ENCODE results near the gene OSBPL9.
"Not testable (repeated sequence)": the region's sequence is repeated elsewhere in the genome, so short reads cannot be mapped to it uniquely, and the experiment has no call there.

The OSBPL9 gene

GRCh38 chr1:51607681-51608095 is 9.2 kb upstream of the OSBPL9 start:
- peak; percentile 53 to 88 (median 66) for DNase-seq

DNA sequence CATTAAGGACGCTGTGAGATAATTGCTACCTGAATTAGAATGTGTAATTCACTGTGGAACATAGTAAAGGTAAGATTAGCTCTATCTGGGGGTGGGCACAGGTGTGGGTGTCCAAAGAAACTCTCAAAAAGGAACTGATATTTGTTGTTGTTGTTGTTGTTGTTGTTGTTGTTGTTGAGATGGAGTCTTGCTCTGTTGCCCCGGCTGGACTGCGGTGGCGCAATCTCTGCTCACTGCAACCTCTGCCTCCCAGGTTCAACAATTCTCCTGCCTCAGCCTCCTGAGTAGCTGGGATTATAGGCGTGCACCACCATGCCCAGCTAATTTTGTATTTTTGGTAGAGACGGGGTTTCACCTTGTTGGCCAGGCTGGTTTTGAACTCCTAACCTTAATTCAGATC is 6.8 kb upstream of the OSBPL9 start:
- DNase-seq = not testable (repeated sequence)

DNA sequence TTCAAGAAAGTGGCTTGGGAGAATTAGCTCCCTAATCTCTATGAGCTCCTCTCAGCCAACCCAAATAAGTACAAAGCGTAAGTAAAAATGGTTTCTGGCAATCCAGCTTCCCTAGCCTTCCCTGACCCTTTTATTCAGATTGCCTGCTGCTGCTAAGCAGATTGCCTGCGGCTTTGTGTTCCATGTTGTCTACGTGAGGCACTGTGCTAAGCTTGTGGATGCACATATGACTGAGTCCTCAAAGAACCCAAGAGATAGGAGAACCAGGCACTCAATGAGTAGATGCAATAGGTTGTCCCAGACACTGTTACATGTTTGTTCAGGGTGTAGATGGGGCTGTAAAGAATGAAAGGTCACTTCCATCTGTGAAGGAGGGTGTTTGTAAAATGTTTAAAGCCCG is 6.3 kb upstream of the OSBPL9 start:
- no peak for DNase-seq

- DNase-seq = no peak
Measured at GRCh38 chr1:51612447-51612961, 4.4 kb upstream of the OSBPL9 start.

DNA sequence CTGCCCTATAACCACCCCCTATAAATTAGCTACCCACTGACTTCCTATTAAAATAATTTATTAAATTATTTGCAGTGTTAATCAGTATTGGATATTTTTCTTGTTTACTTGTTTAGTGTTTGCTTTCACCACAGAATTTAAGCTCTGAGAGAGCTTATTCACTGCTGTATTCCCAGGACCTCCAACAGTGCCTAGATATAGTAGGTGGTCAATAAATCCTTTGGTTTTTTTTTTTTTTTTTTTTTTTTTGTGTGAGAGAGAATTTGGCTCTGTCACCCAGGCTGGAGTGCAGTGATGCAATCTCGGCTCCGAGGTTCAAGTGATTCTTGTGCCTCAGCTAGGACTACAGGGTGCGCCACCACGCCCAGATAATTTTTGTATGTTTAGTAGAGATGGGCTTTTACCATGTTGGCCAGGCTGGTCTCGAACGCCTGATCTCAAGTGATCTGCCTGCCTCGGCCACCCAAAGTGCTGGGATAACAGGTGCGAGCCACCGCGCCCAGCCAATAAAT is 1.1 kb upstream of the OSBPL9 start:
- DNase-seq = no peak

GRCh38 chr1:51616490-51616889 is 402 bp upstream of the OSBPL9 start:
- DNase-seq = no peak

- DNase-seq = no peak
Measured at GRCh38 chr1:51618715-51619114, 1.8 kb downstream of the OSBPL9 start.

DNA sequence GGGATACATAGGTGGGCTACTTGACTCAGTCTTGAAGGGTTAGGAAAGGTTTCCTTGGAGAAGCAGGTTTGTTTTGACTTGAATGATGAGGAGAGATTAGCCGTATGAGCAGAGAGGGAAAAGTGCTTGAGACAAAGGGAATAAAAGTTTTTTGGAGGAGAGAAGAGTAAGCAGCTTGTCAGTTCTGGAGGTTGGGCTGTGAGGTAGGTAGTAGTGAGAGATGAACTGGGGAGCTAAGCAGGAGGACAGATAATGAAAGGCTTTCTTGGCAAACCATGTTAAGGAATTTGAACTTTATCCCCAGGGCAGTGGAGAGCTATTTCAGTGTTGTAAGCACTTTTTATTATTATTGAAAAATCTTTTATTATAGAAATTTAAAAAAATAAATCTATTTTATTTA is 3.6 kb downstream of the OSBPL9 start:
- no peak for DNase-seq

DNA sequence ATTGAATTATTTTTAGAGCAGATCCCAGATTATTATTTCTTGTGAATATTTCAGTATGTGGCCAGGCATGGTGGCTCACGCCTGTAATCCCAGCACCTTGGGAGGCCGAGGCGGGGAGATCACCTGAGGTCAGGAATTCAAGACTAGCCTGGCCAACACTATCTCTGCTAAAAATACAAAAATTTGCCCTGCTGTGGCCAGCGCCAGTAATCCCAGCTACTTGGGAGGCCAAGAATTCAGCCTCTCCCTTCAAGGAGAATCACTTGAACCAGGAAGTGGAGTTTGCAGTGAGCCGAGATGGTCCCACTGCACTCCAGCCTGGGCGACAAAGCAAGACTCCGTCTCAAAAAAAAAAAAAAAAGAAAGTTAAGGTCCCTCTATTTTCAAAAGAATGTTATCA is 4.3 kb downstream of the OSBPL9 start:
- DNase-seq = no peak

- DNase-seq = no peak
Measured at GRCh38 chr1:51621841-51622454, 5.1 kb downstream of the OSBPL9 start.

DNA sequence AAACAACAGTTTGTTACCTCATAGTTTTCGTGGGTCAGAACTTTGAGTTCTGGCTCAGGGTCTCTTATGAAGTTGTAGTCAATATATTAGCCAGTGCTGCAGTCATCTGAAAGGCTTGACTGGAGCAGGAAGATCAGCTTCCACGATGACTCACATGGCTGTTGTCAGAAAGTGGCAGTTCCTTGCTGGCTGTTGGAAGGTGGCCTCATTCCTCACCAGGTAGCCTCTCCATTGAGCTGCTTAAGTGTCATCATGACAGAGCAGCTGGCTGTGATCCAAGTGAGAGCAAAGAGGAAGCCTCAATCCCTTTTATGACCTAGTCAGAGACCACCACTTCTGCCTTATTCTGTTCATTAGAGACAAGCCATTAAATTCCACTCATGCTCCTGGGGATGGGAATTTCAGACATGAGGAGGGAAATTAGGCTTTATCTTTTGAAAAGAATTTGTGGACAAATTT is 5.6 kb downstream of the OSBPL9 start:
- DNase-seq = peak; percentile 57 to 68 (median 58)

DNA sequence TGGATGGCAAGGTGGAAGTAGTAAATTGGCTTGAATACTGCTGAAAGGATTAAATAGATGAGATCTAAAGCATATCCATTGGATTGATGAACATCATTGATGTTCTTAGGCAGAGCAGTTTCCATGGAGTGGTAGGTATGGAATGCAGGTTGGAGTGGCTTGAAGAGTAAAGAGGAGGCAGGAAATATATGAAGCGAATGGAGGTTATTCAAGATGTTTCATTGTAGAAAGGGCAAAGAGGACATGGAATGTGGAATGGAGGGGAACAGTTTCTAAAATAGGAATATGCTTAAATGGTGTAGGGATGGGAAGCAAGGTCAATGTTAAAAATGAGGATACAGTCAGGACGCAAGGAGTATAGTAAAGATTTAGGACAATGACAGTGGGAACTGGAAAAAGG is 6.1 kb downstream of the OSBPL9 start:
- DNase-seq = no peak

GRCh38 chr1:51623450-51623849 is 6.6 kb downstream of the OSBPL9 start:
- DNase-seq = no peak

GRCh38 chr1:51624855-51625254 is 8.0 kb downstream of the OSBPL9 start:
- DNase-seq = no peak

GRCh38 chr1:51627672-51628071 is 10.8 kb downstream of the OSBPL9 start:
- DNase-seq = peak; percentile 45 to 57 (median 54)

GRCh38 chr1:51628715-51629590 is 12.1 kb downstream of the OSBPL9 start:
- no peak for DNase-seq

GRCh38 chr1:51629918-51630317 is 13.0 kb downstream of the OSBPL9 start:
- DNase-seq = no peak

GRCh38 chr1:51630393-51630792 is 13.5 kb downstream of the OSBPL9 start:
- no peak for DNase-seq

GRCh38 chr1:51630922-51631321 is 14.0 kb downstream of the OSBPL9 start:
- DNase-seq = no peak

DNA sequence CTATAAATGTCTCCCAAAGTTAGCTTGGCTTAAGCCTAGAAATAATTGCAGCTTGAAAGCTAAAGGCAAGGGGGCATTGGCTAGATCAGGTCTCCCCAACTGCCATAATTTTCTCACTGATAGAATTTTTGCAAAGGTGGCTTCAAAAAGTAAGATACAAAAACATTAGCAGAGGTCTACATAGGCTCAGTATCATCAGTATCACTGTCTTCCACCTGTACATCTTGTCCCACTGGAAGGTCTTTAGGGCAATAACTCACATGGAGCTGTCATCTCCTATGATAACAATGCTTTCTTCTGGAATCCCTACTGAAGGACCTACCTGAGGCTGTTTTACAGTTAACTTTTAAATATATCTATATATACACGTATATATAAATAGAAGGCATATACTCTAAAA is 14.9 kb downstream of the OSBPL9 start:
- no peak for DNase-seq

DNA sequence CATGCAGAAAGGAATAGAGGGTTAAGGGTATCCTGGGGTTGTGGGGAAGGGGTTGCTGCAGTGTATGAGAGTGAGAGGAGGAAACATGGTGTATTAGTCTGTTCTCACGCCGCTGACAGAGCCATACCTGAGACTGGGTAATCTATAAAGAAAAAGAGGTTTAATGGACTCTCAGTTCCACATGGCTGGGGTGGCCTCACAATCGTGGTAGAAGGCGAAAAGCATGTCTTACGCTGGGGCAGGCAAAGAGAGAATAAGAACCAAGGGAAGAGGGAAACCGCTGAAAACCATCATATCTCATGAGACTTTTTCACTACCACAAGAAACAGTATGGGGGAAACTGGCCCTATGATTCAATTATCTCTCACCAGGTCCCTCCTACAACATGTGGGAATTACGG is 17.7 kb downstream of the OSBPL9 start:
- no peak for DNase-seq

DNA sequence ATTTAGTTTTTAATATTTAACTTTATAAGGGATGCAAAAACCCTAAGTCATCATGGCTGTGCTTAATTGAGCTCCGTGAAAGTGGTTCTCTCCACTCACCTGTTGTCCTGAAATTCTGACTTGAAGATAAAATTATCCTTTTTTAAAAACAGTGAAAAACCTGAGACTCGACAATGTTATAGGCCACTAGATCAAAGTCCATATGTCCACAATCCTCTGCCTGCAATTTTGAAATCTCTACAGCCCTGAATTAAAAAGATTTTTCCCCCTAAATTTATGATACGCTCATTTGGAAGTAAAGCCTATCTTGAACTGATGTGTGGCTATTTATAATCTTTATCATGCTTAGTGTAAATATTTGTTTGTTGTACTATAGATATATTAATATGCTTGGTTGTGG is 18.7 kb downstream of the OSBPL9 start:
- DNase-seq = no peak

DNA sequence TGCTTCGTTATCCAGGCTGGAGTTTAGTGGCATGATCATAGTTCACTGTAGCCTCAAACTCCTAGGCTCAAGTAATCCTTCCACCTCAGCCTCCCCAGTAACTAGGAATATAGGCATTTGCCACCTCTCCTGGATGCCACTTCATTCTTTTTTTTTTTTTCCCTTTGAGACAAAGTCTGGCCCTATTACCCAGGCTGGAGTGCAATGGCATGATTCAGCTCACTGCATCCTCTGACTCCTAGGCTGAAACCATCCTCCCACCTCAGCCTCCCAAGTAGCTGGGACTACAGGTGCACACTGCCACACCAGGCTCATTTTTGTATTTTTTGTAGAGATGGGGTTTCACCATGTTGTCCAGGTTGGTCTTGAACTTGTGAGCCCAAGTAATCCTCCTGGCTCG is 19.3 kb downstream of the OSBPL9 start:
- DNase-seq = no peak
